K562 (cell line): ENCODE measurements around the gene ING4. TPM values are rescaled to one million over a fixed set of nuclear protein-coding genes. Genes with fewer than 3 reads are reported as not detected.
A peak's percentile ranks its signal among the peaks of the same experiment; 100 is the strongest.

Experiments
- ETS2 ChIP-seq: IDR thresholded peaks from 2 replicates; pipeline ENCODE4 v1.6.1; 2016; ENCODE audit warnings: borderline replicate concordance, missing genetic modification characterization, mild to moderate bottlenecking, moderate library complexity, missing compliant biosample characterization; ENCODE audit not compliant: poor library complexity, severe bottlenecking
- ETV5 ChIP-seq: sonication (generic); formaldehyde crosslinking; IDR thresholded peaks from 2 replicates; pipeline ENCODE4 v1.4.0; 2020; ENCODE audit warnings: low read depth, mild to moderate bottlenecking, missing genetic modification reagents
- HDAC1 ChIP-seq, 2 experiments: fragments of 450-650 bp; IDR thresholded peaks; 2 replicates each; pipeline ENCODE4 v1.6.1; 2016 to 2017; ENCODE audit warnings: inconsistent platforms in 1 of 2, mild to moderate bottlenecking in 1 of 2, moderate library complexity in 1 of 2
- JUN ChIP-seq, 2 experiments: sonication (generic) in 1 of 2; formaldehyde crosslinking in 1 of 2; IDR thresholded peaks; 2 replicates each; pipeline versions ENCODE4 v1.6.1 to v1.8.0; 2012 to 2022; ENCODE audit warnings: borderline replicate concordance in 2 of 2, mild to moderate bottlenecking in 2 of 2, improper control_type of control experiment in 1 of 2, low read depth in 1 of 2, low read length in 1 of 2, missing genetic modification reagents in 1 of 2
- POLR3G ChIP-seq: IDR thresholded peaks from 2 replicates; pipeline ENCODE4 v1.6.1; 2011; ENCODE audit not compliant: insufficient read length, insufficient replicate concordance; ENCODE audit errors: extremely low read depth
- ZNF24 ChIP-seq: fragments of 450-650 bp; IDR thresholded peaks from 2 replicates; pipeline ENCODE4 v1.6.1; 2016
- ZNF3 ChIP-seq: fragments of 250-450 bp; sonication (Bioruptor Pico); IDR thresholded peaks from 2 replicates; pipeline ENCODE4 v1.5.0; 2021; ENCODE audit warnings: mild to moderate bottlenecking, moderate library complexity
- ZNF311 ChIP-seq: fragments of 250-450 bp; sonication (Bioruptor Pico); IDR thresholded peaks from 2 replicates; pipeline ENCODE4 v1.4.0; 2020; ENCODE audit warnings: mild to moderate bottlenecking, moderate library complexity
- polyA plus RNA-seq, 8 experiments: library from polyadenylated mRNA; depleted of rRNA in 4 of 8; stranded (reverse) in 5 of 8; unstranded in 3 of 8; fragments of >200 nt; fragmentation: Nextera tagmentation in 2 of 8; fragmentation: Illumina TruSeq in 1 of 8; extraction: Ambion mirVana in 2 of 8; extraction: Trizol in 1 of 8; gene quantifications; 2 replicates each; pipeline versions ENCODE4 v1.2.1 to v1.2.3, GENCODE V29; 2011 to 2014; ENCODE audit warnings: inconsistent platforms in 1 of 8, missing spikeins in 1 of 8
- total RNA-seq, 7 experiments: library from RNA; depleted of rRNA in 6 of 7; stranded (reverse); fragments of >200 nt in 6 of 7; fragmentation: Illumina TruSeq in 2 of 7; extraction: Trizol in 2 of 7; gene quantifications; 2 replicates each; pipeline versions ENCODE4 v1.2.1 to v1.2.3, GENCODE V29; 2011 to 2021; ENCODE audit warnings: low replicate concordance in 1 of 7
- TF ChIP-seq, protein P1 (sequence below), 2 experiments: IDR thresholded peaks in 1 of 2; conservative IDR thresholded peaks in 1 of 2; 2 replicates each; pipeline ENCODE4 v1.6.1; 2016; ENCODE audit warnings: low read depth in 2 of 2, mild to moderate bottlenecking in 1 of 2, missing compliant biosample characterization in 1 of 2, missing genetic modification characterization in 1 of 2, moderate library complexity in 1 of 2
- TF ChIP-seq, protein P2 (sequence below): fragments of 250-450 bp; sonication (Bioruptor Pico); IDR thresholded peaks from 2 replicates; pipeline ENCODE4 v1.8.0; 2022; ENCODE audit warnings: inconsistent platforms, mild to moderate bottlenecking, moderate library complexity, borderline replicate concordance
- TF ChIP-seq, protein P3 (sequence below): fragments of 450-650 bp; IDR thresholded peaks from 2 replicates; pipeline ENCODE4 v1.6.1; 2018; ENCODE audit not compliant: partially characterized antibody

Gene ING4
- total and polyA plus RNA-seq, 9 of the 15 experiments (the other 6 are each of a cell fraction or from before 2014, with no cell fraction given): 6.6 to 30.2 (median 15.7) TPM

DNA sequence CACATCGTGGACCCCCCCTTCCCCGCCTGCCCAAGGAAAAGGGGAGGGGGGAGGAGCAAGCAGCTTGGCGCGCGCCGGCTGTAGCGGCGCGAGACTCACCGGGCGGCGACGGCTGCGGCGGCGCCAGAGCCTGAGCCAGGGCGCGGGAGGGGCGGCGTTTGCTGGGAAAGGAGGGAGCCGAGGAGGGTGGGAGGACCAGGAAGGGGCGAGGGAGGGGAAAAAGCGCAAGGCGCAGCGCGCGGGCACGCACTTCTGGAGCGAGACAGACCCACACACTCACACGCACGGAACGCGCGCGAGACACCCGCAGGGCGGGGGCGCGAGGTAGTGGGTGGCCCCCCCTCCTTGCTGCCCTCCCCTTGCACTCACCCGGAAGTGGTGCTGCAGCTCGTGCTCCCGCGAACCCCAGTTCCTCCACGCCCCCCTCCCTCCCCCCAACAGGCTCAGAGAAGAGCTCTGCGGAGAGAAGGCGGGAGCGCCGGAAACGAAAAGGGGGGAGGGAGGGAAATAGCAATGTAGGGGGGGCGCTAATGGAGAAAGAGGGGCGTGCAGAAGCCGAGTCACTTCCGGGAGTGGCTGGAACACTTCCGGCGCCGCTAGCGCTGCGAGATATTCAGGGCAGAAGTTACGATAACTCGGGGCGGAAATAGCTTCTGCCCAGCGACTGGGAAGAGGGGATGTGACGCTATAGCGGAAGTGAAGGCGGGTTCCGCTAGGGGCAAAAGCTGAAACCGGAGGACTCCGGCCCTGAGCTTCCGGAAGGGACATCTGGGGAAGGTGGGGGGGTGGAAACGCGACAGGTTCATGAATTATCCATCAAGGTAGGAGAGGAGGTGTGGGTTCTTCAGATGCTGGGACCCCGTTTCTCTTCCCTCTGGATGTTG, 26.3 kb upstream of the ING4 start, which contains the start of gene ZNF384 (continued):
- TF ChIP-seq, protein P1, sequence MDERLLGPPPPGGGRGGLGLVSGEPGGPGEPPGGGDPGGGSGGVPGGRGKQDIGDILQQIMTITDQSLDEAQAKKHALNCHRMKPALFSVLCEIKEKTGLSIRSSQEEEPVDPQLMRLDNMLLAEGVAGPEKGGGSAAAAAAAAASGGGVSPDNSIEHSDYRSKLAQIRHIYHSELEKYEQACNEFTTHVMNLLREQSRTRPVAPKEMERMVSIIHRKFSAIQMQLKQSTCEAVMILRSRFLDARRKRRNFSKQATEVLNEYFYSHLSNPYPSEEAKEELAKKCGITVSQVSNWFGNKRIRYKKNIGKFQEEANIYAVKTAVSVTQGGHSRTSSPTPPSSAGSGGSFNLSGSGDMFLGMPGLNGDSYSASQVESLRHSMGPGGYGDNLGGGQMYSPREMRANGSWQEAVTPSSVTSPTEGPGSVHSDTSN (CRISPR knock-in tag; IDR thresholded peaks at IDR 0.05; ENCODE audit: low read depth): no peak
- TF ChIP-seq, protein P1 (tag; conservative IDR thresholded peaks at IDR 0.05; ENCODE audit: low read depth): 0 out of 2 replicates have a peak, but pooled peaks have one; percentile 7
- no peak for TF ChIP-seq ETS2 (tag)
- TF ChIP-seq POLR3G: no peak
- TF ChIP-seq, protein P2, sequence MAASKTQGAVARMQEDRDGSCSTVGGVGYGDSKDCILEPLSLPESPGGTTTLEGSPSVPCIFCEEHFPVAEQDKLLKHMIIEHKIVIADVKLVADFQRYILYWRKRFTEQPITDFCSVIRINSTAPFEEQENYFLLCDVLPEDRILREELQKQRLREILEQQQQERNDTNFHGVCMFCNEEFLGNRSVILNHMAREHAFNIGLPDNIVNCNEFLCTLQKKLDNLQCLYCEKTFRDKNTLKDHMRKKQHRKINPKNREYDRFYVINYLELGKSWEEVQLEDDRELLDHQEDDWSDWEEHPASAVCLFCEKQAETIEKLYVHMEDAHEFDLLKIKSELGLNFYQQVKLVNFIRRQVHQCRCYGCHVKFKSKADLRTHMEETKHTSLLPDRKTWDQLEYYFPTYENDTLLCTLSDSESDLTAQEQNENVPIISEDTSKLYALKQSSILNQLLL (CRISPR knock-in tag): no peak
- TF ChIP-seq JUN (IDR thresholded peaks at IDR 0.05; ENCODE audit: borderline replicate concordance, low read depth, low read length): peak; percentile 54; the same call in 1 of the 2 replicates
- no peak for TF ChIP-seq JUN (CRISPR knock-in tag; IDR thresholded peaks at IDR 0.05; ENCODE audit: borderline replicate concordance)
- no peak for TF ChIP-seq ZNF3
- peak; percentile 82 for TF ChIP-seq ETV5 (CRISPR knock-in tag)
- TF ChIP-seq ZNF24: peak; percentile 19; the same call in 1 of the 2 replicates
- no peak for TF ChIP-seq ZNF311 (CRISPR knock-in tag)
- TF ChIP-seq, protein P3, sequence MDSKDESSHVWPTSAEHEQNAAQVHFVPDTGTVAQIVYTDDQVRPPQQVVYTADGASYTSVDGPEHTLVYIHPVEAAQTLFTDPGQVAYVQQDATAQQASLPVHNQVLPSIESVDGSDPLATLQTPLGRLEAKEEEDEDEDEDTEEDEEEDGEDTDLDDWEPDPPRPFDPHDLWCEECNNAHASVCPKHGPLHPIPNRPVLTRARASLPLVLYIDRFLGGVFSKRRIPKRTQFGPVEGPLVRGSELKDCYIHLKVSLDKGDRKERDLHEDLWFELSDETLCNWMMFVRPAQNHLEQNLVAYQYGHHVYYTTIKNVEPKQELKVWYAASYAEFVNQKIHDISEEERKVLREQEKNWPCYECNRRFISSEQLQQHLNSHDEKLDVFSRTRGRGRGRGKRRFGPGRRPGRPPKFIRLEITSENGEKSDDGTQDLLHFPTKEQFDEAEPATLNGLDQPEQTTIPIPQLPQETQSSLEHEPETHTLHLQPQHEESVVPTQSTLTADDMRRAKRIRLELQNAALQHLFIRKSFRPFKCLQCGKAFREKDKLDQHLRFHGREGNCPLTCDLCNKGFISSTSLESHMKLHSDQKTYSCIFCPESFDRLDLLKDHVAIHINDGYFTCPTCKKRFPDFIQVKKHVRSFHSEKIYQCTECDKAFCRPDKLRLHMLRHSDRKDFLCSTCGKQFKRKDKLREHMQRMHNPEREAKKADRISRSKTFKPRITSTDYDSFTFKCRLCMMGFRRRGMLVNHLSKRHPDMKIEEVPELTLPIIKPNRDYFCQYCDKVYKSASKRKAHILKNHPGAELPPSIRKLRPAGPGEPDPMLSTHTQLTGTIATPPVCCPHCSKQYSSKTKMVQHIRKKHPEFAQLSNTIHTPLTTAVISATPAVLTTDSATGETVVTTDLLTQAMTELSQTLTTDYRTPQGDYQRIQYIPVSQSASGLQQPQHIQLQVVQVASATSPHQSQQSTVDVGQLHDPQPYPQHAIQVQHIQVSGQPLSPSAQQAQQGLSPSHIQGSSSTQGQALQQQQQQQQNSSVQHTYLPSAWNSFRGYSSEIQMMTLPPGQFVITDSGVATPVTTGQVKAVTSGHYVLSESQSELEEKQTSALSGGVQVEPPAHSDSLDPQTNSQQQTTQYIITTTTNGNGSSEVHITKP: peak; percentile 10
- TF ChIP-seq HDAC1 (IDR thresholded peaks at IDR 0.05): 0 out of 4 replicates have a peak, but pooled peaks of 1 of the 2 experiments have one; percentile 56
